HuH-7.5 (cell line): ENCODE measurements around the gene DNMT1.
"Not testable (repeated sequence)": the region's sequence is repeated elsewhere in the genome, so short reads cannot be mapped to it uniquely, and the experiment has no call there.

ENCODE experiments used
- DNase-seq: peaks from one replicate; pipeline ENCODE4 v3.0.0; 2011; ENCODE audit warnings: low spot score

DNMT1 gene

GRCh38 chr19:10182076-10182475 is 12.7 kb downstream of the DNMT1 start:
- no peak for DNase-seq

- no peak for DNase-seq
These were observed 14.3 kb downstream of the DNMT1 start for GRCh38 chr19:10180459-10180858.

DNA sequence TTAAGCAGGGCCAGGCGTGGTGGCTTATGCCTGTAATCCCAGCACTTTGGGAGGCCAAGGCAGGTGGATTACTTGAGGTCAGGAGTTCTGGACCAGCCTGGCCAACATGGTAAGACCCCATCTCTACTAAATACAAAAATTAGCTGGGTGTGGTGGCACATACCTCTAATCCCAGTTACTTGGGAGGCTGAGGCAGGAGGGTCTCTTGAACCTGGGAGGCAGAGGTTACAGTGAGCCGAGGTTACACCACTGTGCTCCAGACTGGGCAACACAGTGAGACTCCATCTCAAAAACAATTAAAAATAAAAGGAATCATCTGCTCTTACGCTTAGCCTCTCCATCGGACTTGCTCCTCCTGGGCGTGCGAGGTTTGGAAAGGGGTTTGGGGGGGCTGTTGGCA is 14.7 kb downstream of the DNMT1 start:
- not testable (repeated sequence) for DNase-seq

DNA sequence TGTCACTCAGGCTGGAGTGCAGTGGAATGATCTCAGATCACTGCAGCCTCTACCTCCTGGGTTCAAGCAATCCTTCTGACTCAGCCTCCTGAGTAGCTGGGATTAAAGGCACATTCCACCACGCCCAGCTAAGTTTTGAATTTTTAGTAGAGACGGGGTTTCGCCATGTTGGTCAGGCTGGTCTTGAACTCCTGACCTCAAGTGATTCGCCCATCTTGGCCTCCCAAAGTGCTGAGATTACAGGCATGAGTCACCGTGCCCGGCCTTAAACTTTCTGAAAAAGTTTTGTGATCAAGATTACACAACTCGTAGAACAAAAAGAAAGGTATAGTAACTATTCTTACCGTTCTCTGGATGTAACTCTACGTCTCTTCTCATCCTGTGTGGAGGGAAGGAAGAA is 21.2 kb downstream of the DNMT1 start:
- no peak for DNase-seq

- DNase-seq: no peak
These were observed 26.3 kb downstream of the DNMT1 start for GRCh38 chr19:10168386-10168948.

DNA sequence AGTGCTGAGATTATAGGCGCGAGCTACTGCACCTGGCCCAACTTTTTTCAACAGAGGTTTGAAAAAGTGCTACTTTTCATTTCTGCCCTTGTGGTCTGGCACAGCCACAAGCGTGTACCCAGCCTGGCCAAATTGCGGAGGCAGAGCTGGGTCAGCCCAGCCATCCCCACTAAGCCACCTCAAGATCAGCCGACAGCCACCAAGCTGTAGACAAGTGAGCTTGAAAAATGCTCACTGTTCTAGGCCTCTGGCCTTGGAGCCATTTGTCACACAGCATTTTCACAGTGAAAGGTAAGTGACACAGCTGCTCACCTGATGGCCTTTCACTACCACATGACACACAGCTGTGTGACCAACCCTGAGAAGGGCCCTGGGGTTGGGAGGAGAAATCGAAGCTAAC is 27.3 kb downstream of the DNMT1 start:
- DNase-seq: no peak

- DNase-seq: not testable (repeated sequence)
These were observed 28.3 kb downstream of the DNMT1 start for GRCh38 chr19:10166501-10166900.

- no peak for DNase-seq
These were observed 28.7 kb downstream of the DNMT1 start for GRCh38 chr19:10166046-10166445.

- DNase-seq: no peak
These were observed 31.2 kb downstream of the DNMT1 start for GRCh38 chr19:10163536-10163935.

DNA sequence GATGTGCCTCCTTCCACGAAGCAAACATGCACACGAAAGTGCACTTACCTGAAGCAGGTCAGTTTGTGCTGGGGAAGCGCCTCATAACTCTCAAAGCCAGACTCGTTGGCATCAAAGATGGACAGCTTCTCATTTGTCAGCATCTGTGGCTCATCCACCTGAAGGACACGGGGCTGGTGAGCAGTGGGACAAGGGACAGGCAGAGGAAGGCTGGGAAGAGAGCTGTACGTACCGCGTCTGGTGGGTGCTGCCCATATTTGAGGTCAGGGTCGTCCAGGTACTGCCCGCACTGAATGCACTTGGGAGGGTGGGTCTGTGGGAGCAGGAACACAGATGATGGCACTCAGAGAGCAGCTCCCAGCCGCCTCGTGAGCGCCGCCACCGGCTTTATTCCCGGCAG is 35.1 kb downstream of the DNMT1 start:
- no peak for DNase-seq

- no peak for DNase-seq
These were observed 36.3 kb downstream of the DNMT1 start for GRCh38 chr19:10158485-10158884.

DNA sequence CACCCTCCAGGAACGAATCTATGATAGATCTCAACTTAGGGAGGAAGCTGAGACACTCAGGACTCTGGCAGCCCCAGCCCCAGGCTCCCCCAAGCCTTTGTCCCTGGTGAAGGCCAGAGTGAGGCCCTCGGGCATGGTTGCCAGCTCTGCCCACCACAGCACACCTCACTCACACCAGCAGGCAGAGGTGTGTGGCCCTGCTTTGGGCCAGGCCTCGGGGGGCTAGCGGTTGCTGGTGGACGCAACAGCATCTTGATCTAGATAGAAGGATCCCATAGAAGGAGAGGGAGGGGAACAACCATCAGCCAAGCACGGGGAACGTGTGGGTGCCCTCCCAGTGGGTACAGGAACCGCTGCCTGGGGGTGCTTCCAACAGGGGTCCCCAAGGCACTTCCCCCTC is 36.7 kb downstream of the DNMT1 start:
- no peak for DNase-seq

DNA sequence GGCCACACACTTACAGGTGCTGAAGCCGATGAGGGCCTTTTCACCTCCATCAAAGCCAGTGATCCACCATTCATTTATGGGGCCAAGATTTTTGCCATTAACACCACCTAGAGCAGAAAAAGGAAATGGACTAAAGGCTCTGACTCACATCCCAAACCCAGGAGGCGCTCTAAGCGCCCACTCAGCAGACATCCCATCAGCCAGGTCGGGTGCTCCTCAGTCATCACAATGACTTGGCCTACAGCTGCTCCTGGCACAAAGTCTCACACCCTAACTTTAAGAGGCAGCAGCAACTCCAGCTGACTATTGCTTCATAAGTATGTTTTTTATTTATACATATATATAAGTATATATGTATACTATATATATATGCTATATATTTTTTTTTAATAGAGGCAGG is 38.9 kb downstream of the DNMT1 start:
- DNase-seq: no peak

DNA sequence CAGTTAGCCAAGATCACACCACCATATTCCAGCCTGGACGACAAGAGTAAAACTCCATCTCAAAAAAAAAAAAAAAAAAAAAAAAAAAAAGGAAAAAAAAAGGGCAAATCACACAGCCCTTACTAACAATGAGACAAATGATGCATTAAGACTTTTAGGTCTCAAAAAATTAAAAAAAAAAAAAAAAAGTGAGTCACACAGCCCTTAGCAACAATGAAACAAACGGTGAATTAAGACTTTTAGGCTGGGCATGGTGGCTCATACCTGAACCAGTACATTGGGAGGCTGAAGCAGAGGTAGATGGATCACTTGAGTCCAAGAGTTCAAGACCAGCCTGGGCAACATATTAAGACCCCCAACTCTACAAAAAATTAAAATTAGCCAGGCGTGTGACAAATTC is 42.7 kb downstream of the DNMT1 start:
- DNase-seq: no peak

GRCh38 chr19:10151521-10151920 is 43.2 kb downstream of the DNMT1 start:
- no peak for DNase-seq

DNA sequence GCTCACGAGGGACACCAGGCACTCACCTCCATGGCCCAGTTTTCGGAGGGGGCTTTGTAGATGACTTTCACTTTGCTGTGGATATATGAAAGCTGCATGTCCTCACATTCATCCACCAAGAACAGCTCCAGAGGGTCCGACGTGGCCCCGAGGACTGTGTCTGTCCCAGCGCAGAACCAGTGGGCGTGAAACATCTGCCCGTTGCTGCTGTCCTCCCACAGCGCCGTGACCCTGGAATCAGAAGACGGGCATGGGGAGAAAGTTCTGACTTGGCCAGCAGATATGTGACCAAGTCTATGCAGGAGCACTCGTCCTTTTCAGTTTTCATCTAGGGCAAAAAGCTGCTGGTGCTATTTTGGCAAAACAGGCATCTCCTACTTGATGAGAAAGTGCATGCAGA is 45.3 kb downstream of the DNMT1 start:
- DNase-seq: no peak

GRCh38 chr19:10146142-10146541 is 48.6 kb downstream of the DNMT1 start:
- DNase-seq: no peak

DNA sequence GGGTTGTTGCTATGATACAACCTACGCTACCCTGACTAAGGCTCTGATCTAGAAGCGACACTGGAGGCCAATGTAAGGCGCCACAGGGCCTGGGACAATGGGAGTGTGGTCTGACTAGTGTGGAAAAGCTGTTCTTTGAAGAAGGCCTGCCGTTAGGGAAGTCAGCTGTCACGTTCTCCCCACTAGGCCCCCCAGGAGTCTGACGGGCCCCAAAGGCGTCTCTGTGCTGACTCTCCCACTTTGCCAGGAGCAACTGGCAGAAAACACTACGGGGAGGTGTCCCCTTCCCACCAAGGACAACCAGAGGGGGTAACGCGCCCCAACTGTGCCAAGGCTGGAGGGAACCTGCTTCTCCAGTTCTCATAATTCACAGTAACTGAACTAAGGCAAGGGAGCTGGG is 49.7 kb downstream of the DNMT1 start:
- DNase-seq: no peak

GRCh38 chr19:10144361-10144760 is 50.4 kb downstream of the DNMT1 start:
- DNase-seq: no peak

DNA sequence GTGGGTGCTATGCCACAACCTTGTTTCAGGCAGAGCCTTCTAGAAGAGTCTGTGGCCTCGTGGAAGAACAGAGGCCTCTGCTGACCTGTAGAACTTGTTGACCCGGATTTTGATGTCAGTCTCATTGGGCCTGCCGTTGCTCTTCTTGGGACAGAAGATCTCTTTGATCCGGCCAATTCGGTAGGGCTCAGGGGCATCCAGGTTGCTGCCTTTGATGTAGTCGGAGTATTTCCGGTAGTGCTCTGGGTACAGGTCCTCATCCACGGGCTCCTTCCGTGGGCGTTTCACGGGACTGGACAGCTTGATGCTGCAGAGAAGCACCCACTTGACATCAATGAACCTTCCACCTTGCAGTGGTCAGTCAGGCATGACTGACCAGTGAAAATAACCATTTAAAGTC is 51.1 kb downstream of the DNMT1 start:
- DNase-seq: no peak

- DNase-seq: no peak
These were observed 51.9 kb downstream of the DNMT1 start for GRCh38 chr19:10142701-10143375.

GRCh38 chr19:10141973-10142372 is 52.8 kb downstream of the DNMT1 start:
- no peak for DNase-seq

DNA sequence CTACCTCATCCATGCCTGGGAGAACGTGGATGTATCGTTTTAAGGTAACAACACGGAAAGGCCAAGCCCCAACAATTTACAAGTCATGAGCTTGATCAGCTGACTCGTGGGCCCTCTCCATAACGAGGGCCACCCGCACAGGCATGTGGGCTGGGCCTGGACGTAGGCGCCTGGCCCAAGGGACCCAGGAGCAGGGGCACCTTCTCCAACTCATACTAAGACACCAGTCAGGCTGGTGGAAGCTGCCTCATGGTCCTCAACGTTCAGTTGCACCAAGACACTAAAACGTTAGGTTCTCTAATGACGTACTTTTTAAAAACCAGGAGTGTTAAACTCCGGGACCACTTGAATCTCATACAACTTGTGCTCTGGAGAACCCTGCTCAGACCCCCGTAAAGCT is 53.3 kb downstream of the DNMT1 start:
- no peak for DNase-seq

DNA sequence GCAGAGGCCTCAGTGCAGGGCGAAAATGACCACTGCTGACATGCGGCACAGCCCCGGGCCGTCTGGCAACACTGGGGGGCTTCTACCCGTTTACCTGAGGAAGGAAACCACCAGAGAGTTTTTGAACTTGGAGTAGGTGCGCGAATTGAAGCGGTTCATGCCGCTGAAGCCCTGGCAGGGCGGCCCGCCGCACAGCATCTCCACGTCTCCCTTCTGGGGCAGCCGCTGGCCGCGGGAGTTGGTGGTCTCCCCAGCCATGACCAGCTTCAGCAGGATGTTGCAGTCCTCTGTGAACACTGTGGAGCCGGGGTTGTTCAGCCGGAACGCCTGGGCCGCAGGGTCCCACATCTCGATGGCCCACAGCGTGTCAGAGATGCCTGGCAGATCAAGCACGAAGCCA is 54.8 kb downstream of the DNMT1 start:
- no peak for DNase-seq
